GM19193 (cell line): ENCODE data around the gene PRSS22.

Experiments used
- POLR2A ChIP-seq: IDR thresholded peaks from 4 replicates; pipeline ENCODE4 v1.6.1; 2011; ENCODE audit not compliant: insufficient read depth, insufficient read length; ENCODE audit errors: extremely low read depth

PRSS22 gene

GRCh38 chr16:2859686-2860265, 1.8 kb upstream of the PRSS22 start:
- TF ChIP-seq POLR2A, result no peak

- TF ChIP-seq POLR2A, result no peak
Measured at GRCh38 chr16:2858245-2859025, 465 bp upstream of the PRSS22 start.

GRCh38 chr16:2856686-2857450, 1.1 kb downstream of the PRSS22 start:
- no peak for TF ChIP-seq POLR2A

GRCh38 chr16:2856061-2856670, 1.8 kb downstream of the PRSS22 start:
- no peak for TF ChIP-seq POLR2A

- no peak for TF ChIP-seq POLR2A
Measured at GRCh38 chr16:2855536-2855935, 2.4 kb downstream of the PRSS22 start.

- TF ChIP-seq POLR2A, result no peak
Measured at GRCh38 chr16:2854700-2855309, 3.2 kb downstream of the PRSS22 start.

- TF ChIP-seq POLR2A, result no peak
Measured at GRCh38 chr16:2853531-2854073, 4.4 kb downstream of the PRSS22 start.

- TF ChIP-seq POLR2A, result no peak
Measured at GRCh38 chr16:2852731-2853507, 5.1 kb downstream of the PRSS22 start.

- no peak for TF ChIP-seq POLR2A
Measured at GRCh38 chr16:2852003-2852730, 5.8 kb downstream of the PRSS22 start.

- no peak for TF ChIP-seq POLR2A
Measured at GRCh38 chr16:2848933-2849725, 8.8 kb downstream of the PRSS22 start.

- no peak for TF ChIP-seq POLR2A
Measured at GRCh38 chr16:2846511-2847310, 11.3 kb downstream of the PRSS22 start.

GRCh38 chr16:2845116-2845515, 12.9 kb downstream of the PRSS22 start:
- TF ChIP-seq POLR2A, result no peak
